HUES6 (cell line): ENCODE measurements around the gene NSG1.

Experiments used
- H3K27ac ChIP-seq: 2 replicates; pipeline ENCODE4 v1.7.0; 2013; ENCODE audit warnings: low read depth, mild to moderate bottlenecking, low read length, inconsistent platforms
- H3K27me3 ChIP-seq: 2 replicates; pipeline ENCODE4 v1.6.1; 2013; ENCODE audit warnings: low read length; ENCODE audit not compliant: control insufficient read depth, insufficient read depth
- H3K36me3 ChIP-seq: 2 replicates; pipeline ENCODE4 v1.6.1; 2013; ENCODE audit warnings: low read length; ENCODE audit not compliant: control insufficient read depth, insufficient read depth
- H3K4me1 ChIP-seq: 2 replicates; pipeline ENCODE4 v1.6.1; 2013; ENCODE audit warnings: low read length; ENCODE audit not compliant: control insufficient read depth, insufficient read depth
- H3K4me3 ChIP-seq: 2 replicates; pipeline ENCODE4 v1.5.1; 2013; ENCODE audit warnings: low read depth, low read length
- H3K9ac ChIP-seq: one replicate; pipeline ENCODE4 v1.6.1; 2013; ENCODE audit warnings: mild to moderate bottlenecking, low read length
- H3K9me3 ChIP-seq: 2 replicates; pipeline ENCODE4 v1.6.1; 2013; ENCODE audit warnings: low read depth, low read length; ENCODE audit not compliant: control insufficient read depth, insufficient read depth

NSG1 gene

GRCh38 chr4:4376074-4376473, 10.8 kb upstream of the NSG1 start:
- no peak overlapping the region for H3K9ac ChIP-seq
- H3K27me3 ChIP-seq: peaks cover 11% of the 10 kb centered on the region; the same call in 1 of the 2 replicates
- peaks cover 6% of the 10 kb centered on the region; the same call in 1 of the 2 replicates for H3K4me1 ChIP-seq
- H3K27ac ChIP-seq: no peak overlapping the region
- no peaks in the 10 kb centered on the region for H3K36me3 ChIP-seq
- H3K9me3 ChIP-seq: peaks cover 5% of the 10 kb centered on the region; the same call in 1 of the 2 replicates
- H3K4me3 ChIP-seq: no peak overlapping the region

GRCh38 chr4:4377191-4377590, 9.7 kb upstream of the NSG1 start:
- H3K9me3 ChIP-seq: peaks cover 5% of the 10 kb centered on the region; the same call in 1 of the 2 replicates
- H3K9ac ChIP-seq: no peak overlapping the region
- peaks cover 12% of the 10 kb centered on the region; the same call in 1 of the 2 replicates for H3K27me3 ChIP-seq
- peaks cover 8% of the 10 kb centered on the region for H3K4me1 ChIP-seq
- H3K36me3 ChIP-seq: no peaks in the 10 kb centered on the region
- no peak overlapping the region for H3K4me3 ChIP-seq
- H3K27ac ChIP-seq: no peak overlapping the region

- Histone ChIP-seq H3K9ac (no peak overlapping the region), H3K9me3 (peaks cover 5% of the 10 kb centered on the region; the same call in 1 of the 2 replicates), H3K4me1 (peaks cover 10% of the 10 kb centered on the region), H3K4me3 (no peak overlapping the region), H3K36me3 (no peaks in the 10 kb centered on the region), H3K27me3 (peaks cover 18% of the 10 kb centered on the region; the same call in 1 of the 2 replicates), H3K27ac (no peak overlapping the region)
Measured at GRCh38 chr4:4377732-4378460, 9.0 kb upstream of the NSG1 start.

GRCh38 chr4:4379540-4380087, 7.3 kb upstream of the NSG1 start:
- Histone ChIP-seq H3K36me3 (no peaks in the 10 kb centered on the region), H3K4me1 (peaks cover 10% of the 10 kb centered on the region), H3K27ac (no peak overlapping the region), H3K4me3 (no peak overlapping the region), H3K9ac (no peak overlapping the region), H3K9me3 (peaks cover under 1% of the 10 kb centered on the region; the same call in 1 of the 2 replicates), H3K27me3 (peaks cover 28% of the 10 kb centered on the region)

- no peaks in the 10 kb centered on the region for H3K36me3 ChIP-seq
- peaks cover 21% of the 10 kb centered on the region for H3K4me1 ChIP-seq
- no peak overlapping the region for H3K27ac ChIP-seq
- no peak overlapping the region for H3K4me3 ChIP-seq
- no peak overlapping the region for H3K9ac ChIP-seq
- no peaks in the 10 kb centered on the region for H3K9me3 ChIP-seq
- peaks cover 58% of the 10 kb centered on the region for H3K27me3 ChIP-seq
Measured at GRCh38 chr4:4383085-4383484, 3.8 kb upstream of the NSG1 start.

- Histone ChIP-seq H3K27ac (no peak overlapping the region), H3K27me3 (peaks cover 75% of the 10 kb centered on the region), H3K9ac (no peak overlapping the region), H3K4me1 (peaks cover 21% of the 10 kb centered on the region), H3K9me3 (no peaks in the 10 kb centered on the region), H3K4me3 (no peak overlapping the region), H3K36me3 (no peaks in the 10 kb centered on the region)
Measured at GRCh38 chr4:4384837-4385236, 2.1 kb upstream of the NSG1 start.

GRCh38 chr4:4385729-4386295, 1.1 kb upstream of the NSG1 start:
- Histone ChIP-seq H3K36me3 (no peaks in the 10 kb centered on the region), H3K9me3 (no peaks in the 10 kb centered on the region), H3K27ac (no peak overlapping the region), H3K9ac (no peak overlapping the region), H3K27me3 (peaks cover 79% of the 10 kb centered on the region), H3K4me3 (peak overlapping the region; percentile 73), H3K4me1 (peaks cover 18% of the 10 kb centered on the region)

GRCh38 chr4:4386296-4386735, 586 bp upstream of the NSG1 start:
- Histone ChIP-seq H3K4me3 (peak overlapping the region; percentile 73), H3K27me3 (peaks cover 84% of the 10 kb centered on the region), H3K9ac (no peak overlapping the region), H3K4me1 (peaks cover 18% of the 10 kb centered on the region), H3K9me3 (no peaks in the 10 kb centered on the region), H3K36me3 (peaks cover 1% of the 10 kb centered on the region; the same call in 1 of the 2 replicates), H3K27ac (no peak overlapping the region)

GRCh38 chr4:4387531-4388310, 819 bp downstream of the NSG1 start:
- peak overlapping the region; percentile 73 for H3K4me3 ChIP-seq
- no peaks in the 10 kb centered on the region for H3K9me3 ChIP-seq
- peaks cover 84% of the 10 kb centered on the region for H3K27me3 ChIP-seq
- no peak overlapping the region for H3K9ac ChIP-seq
- H3K36me3 ChIP-seq: peaks cover 4% of the 10 kb centered on the region; the same call in 1 of the 2 replicates
- H3K27ac ChIP-seq: no peak overlapping the region
- H3K4me1 ChIP-seq: 0 out of 2 replicates have a peak, but pooled peaks cover 14% of the 10 kb centered on the region

- H3K4me1 ChIP-seq: 0 out of 2 replicates have a peak, but pooled peaks cover 14% of the 10 kb centered on the region
- H3K9me3 ChIP-seq: no peaks in the 10 kb centered on the region
- H3K4me3 ChIP-seq: peak overlapping the region; percentile 73
- peaks cover 81% of the 10 kb centered on the region for H3K27me3 ChIP-seq
- peaks cover 6% of the 10 kb centered on the region; the same call in 1 of the 2 replicates for H3K36me3 ChIP-seq
- H3K27ac ChIP-seq: no peak overlapping the region
- no peak overlapping the region for H3K9ac ChIP-seq
Measured at GRCh38 chr4:4388311-4388790, 1.4 kb downstream of the NSG1 start.
